Omental fat pad (tissue), 4 donors: ENCODE measurements around the gene PCDHB4. TPM values are rescaled to one million over a fixed set of nuclear protein-coding genes. Genes with fewer than 3 reads are reported as not detected.
"Not testable (repeated sequence)": the region's sequence is repeated elsewhere in the genome, so short reads cannot be mapped to it uniquely, and the experiment has no call there.

Experiments used
- ATAC-seq: fragments of 150-250 bp; one replicate; pipeline ENCODE4 v1.9.1; 2016; ENCODE audit warnings: mild to moderate bottlenecking, moderate library complexity; ENCODE audit not compliant: low FRiP score
- DNase-seq: peaks from one replicate; pipeline ENCODE4 v3.0.0-alpha.2; 2019; ENCODE audit warnings: low spot score
- total RNA-seq, 4 donors: library from RNA; depleted of rRNA; stranded (reverse); fragments of >200 nt; gene quantifications; one replicate each; pipeline ENCODE4 v1.1.0, GENCODE V29; 2016
- TF ChIP-seq, protein P1 (sequence below), 3 donors: fragments of 450-650 bp; IDR thresholded peaks; one replicate each; pipeline ENCODE4 v1.5.1; 2016 to 2017; ENCODE audit warnings: antibody characterized with exemption in 3 of 3, mild to moderate bottlenecking in 3 of 3, moderate library complexity in 2 of 3

Gene PCDHB4
- total RNA-seq, 4 donors from 2014 or later, result 1.2 to 6.9 (median 3.2) TPM

DNA sequence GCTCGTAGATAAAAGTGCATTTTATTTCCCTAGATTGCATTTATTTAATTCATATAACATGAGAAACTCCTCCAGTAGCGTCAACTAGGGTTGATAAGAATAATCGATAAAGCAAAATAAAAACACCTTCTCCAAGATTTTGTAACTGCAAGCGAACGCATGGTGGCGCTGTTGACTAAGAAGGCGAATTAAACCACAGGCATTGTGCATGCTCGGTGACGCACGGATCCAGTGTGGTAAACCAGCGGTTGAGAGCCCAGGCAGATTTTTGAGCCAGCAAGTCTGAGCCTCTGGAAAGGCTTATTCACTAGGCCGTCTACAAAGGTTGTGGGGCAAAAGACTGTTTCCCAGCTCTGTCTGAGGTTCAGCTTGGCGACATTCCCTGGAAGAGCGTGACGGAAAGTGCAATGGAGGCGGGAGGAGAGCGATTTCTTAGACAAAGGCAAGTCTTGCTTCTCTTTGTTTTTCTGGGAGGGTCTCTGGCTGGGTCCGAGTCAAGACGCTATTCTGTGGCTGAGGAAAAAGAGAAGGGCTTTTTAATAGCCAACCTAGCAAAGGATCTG lies 21.3 kb upstream of the PCDHB4 start, which contains the start of gene PCDHB3:
Gene PCDHB3 (plus strand): TSS at position 231 of the 563 bp plus-strand sequence. CDS start 177 bp downstream, at position 408.
- peak; percentile 27 for DNase-seq
- TF ChIP-seq, protein P1, sequence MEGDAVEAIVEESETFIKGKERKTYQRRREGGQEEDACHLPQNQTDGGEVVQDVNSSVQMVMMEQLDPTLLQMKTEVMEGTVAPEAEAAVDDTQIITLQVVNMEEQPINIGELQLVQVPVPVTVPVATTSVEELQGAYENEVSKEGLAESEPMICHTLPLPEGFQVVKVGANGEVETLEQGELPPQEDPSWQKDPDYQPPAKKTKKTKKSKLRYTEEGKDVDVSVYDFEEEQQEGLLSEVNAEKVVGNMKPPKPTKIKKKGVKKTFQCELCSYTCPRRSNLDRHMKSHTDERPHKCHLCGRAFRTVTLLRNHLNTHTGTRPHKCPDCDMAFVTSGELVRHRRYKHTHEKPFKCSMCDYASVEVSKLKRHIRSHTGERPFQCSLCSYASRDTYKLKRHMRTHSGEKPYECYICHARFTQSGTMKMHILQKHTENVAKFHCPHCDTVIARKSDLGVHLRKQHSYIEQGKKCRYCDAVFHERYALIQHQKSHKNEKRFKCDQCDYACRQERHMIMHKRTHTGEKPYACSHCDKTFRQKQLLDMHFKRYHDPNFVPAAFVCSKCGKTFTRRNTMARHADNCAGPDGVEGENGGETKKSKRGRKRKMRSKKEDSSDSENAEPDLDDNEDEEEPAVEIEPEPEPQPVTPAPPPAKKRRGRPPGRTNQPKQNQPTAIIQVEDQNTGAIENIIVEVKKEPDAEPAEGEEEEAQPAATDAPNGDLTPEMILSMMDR (IDR thresholded peaks at IDR 0.05), result no peak
- no peak for ATAC-seq

GRCh38 chr5:141101059-141101458 lies 20.6 kb upstream of the PCDHB4 start:
- TF ChIP-seq, protein P1 (IDR thresholded peaks at IDR 0.05), result no peak
- no peak for DNase-seq
- ATAC-seq, result no peak

DNA sequence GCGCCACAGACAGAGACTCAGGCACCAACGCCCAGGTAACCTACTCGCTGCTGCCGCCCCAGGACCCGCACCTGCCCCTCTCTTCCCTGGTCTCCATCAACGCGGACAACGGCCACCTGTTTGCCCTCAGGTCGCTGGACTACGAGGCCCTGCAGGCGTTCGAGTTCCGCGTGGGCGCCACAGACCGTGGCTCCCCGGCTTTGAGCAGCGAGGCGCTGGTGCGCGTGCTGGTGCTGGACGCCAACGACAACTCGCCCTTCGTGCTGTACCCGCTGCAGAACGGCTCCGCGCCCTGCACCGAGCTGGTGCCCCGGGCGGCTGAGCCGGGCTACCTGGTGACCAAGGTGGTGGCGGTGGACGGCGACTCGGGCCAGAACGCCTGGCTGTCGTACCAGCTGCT lies 19.5 kb upstream of the PCDHB4 start:
- DNase-seq, ATAC-seq: not testable (repeated sequence)

DNA sequence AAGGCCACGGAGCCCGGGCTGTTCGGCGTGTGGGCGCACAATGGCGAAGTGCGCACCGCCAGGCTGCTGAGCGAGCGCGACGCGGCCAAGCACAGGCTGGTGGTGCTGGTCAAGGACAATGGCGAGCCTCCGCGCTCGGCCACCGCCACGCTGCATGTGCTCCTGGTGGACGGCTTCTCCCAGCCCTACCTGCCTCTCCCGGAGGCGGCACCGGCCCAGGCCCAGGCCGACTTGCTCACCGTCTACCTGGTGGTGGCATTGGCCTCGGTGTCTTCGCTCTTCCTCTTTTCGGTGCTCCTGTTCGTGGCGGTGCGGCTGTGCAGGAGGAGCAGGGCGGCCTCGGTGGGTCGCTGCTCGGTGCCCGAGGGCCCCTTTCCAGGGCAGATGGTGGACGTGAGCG lies 19.1 kb upstream of the PCDHB4 start:
- not testable (repeated sequence) for ATAC-seq, DNase-seq

- DNase-seq (no peak), ATAC-seq (no peak)
- TF ChIP-seq, protein P1 (IDR thresholded peaks at IDR 0.05), result no peak
Measured at GRCh38 chr5:141105350-141105749, 16.3 kb upstream of the PCDHB4 start.

- ATAC-seq (no peak), DNase-seq (no peak)
- TF ChIP-seq, protein P1 (IDR thresholded peaks at IDR 0.05), result no peak
Measured at GRCh38 chr5:141119250-141119649, 2.4 kb upstream of the PCDHB4 start.

DNA sequence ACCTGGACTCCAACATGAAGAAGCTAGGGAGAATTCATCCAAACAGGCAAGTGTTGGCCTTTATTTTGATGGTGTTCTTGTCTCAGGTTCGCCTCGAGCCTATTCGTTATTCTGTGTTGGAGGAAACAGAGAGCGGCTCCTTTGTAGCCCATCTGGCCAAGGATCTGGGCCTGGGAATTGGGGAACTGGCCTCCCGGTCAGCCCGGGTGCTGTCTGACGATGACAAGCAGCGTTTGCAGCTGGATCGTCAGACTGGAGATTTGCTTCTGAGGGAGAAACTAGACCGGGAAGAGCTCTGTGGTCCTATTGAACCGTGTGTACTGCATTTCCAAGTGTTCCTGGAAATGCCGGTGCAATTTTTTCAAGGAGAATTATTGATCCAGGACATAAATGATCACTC lies 367 bp downstream of the PCDHB4 start:
- ATAC-seq, result no peak
- DNase-seq, result no peak

DNA sequence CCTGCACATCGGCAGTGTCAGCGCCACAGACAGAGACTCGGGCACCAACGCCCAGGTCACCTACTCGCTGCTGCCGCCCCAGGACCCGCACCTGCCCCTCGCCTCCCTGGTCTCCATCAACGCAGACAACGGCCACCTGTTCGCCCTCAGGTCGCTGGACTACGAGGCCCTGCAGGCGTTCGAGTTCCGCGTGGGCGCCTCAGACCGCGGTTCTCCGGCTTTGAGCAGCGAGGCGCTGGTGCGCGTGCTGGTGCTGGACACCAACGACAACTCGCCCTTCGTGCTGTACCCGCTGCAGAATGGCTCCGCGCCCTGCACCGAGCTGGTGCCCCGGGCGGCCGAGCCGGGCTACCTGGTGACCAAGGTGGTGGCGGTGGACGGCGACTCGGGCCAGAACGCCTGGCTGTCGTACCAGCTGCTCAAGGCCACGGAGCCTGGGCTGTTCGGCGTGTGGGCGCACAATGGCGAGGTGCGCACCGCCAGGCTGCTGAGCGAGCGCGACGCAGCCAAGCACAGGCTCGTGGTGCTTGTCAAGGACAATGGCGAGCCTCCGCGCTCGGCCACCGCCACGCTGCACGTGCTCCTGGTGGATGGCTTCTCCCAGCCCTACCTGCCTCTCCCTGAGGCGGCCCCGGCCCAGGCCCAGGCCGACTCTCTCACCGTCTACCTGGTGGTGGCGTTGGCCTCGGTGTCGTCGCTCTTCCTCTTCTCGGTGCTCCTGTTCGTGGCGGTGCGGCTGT lies 1.9 kb downstream of the PCDHB4 start:
- not testable (repeated sequence) for ATAC-seq, DNase-seq

More for the DNA sequence above, 367 bp downstream of the PCDHB4 start:
- TF ChIP-seq, protein P1 (IDR thresholded peaks at IDR 0.05), result no peak
